KMS-11 (cell line): ENCODE data around the gene TARS3.

Experiments used
- H2AFZ ChIP-seq: fragments of 200-600 bp; sonication (generic); 2 replicates; pipeline ENCODE4 v1.6.1; 2016; ENCODE audit warnings: antibody characterized with exemption, mixed run types, low read depth
- H3K27ac ChIP-seq: fragments of 200-600 bp; sonication (generic); 2 replicates; pipeline ENCODE4 v1.6.1; 2016; ENCODE audit warnings: mild to moderate bottlenecking, mixed run types
- H3K27me3 ChIP-seq: fragments of 200-600 bp; sonication (generic); 2 replicates; pipeline ENCODE4 v1.6.1; 2017; ENCODE audit warnings: mild to moderate bottlenecking, low read depth, mixed run types, moderate library complexity; ENCODE audit not compliant: insufficient read depth
- H3K36me3 ChIP-seq: fragments of 200-600 bp; sonication (generic); 2 replicates; pipeline ENCODE4 v1.6.1; 2017; ENCODE audit warnings: mild to moderate bottlenecking, mixed run types; ENCODE audit not compliant: insufficient read depth
- H3K4me1 ChIP-seq: fragments of 200-600 bp; sonication (generic); 2 replicates; pipeline ENCODE4 v1.6.1; 2016; ENCODE audit warnings: mild to moderate bottlenecking, low read depth, mixed run types; ENCODE audit not compliant: poor library complexity, severe bottlenecking
- H3K4me2 ChIP-seq: fragments of 200-600 bp; sonication (generic); 2 replicates; pipeline ENCODE4 v1.7.0; 2016; ENCODE audit warnings: mild to moderate bottlenecking, mixed run types
- H3K4me3 ChIP-seq: fragments of 200-600 bp; sonication (generic); IDR thresholded peaks from 2 replicates; pipeline ENCODE4 v1.6.1; 2017; ENCODE audit warnings: low read depth, low read length, mixed read lengths; ENCODE audit not compliant: insufficient read depth
- H3K79me2 ChIP-seq: fragments of 200-600 bp; sonication (generic); 2 replicates; pipeline ENCODE4 v1.6.1; 2016; ENCODE audit warnings: low read depth, mixed run types; ENCODE audit not compliant: insufficient read depth
- H3K9ac ChIP-seq: fragments of 200-600 bp; sonication (generic); 2 replicates; pipeline ENCODE4 v1.6.1; 2016; ENCODE audit warnings: mild to moderate bottlenecking, mixed run types
- H4K20me1 ChIP-seq: fragments of 200-600 bp; sonication (generic); 2 replicates; pipeline ENCODE4 v1.6.1; 2016; ENCODE audit warnings: mild to moderate bottlenecking, mixed run types; ENCODE audit not compliant: insufficient read depth
- TF ChIP-seq, protein P1 (sequence below): fragments of 200-600 bp; sonication (generic); conservative IDR thresholded peaks from 2 replicates; pipeline ENCODE4 v1.6.1; 2017; ENCODE audit warnings: low read depth, mild to moderate bottlenecking, antibody characterized with exemption, low read length, moderate library complexity, mixed read lengths

TARS3 gene

DNA sequence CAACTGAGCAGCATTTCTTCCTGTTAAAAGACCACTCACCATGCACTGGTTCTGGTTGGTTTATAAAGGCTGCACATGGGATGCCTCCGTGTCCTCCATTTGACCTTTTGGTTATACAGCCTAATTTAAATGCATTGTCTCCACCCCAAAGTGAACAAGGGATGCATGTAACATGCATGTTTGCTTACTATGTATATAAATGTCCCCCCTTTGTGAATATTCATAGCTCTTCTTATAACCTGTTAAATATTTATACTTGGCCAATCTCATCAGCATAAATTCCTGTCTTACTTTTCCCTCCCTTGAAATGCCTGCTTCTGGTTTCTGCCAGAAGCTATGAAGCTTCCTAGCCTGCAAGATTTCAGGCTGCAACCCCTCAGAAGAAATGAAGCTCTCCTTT, 27.4 kb downstream of the TARS3 start:
- no peak overlapping the region for H3K4me2 ChIP-seq
- no peaks in the 10 kb centered on the region for H3K4me1 ChIP-seq
- H3K4me3 ChIP-seq: no peak overlapping the region
- H3K79me2 ChIP-seq: no peaks in the 10 kb centered on the region
- H3K27me3 ChIP-seq: no peaks in the 10 kb centered on the region
- no peak overlapping the region for H3K27ac ChIP-seq
- no peak overlapping the region for H2AFZ ChIP-seq
- no peaks in the 10 kb centered on the region for H3K36me3 ChIP-seq
- no peak overlapping the region for H3K9ac ChIP-seq
- TF ChIP-seq, protein P1, sequence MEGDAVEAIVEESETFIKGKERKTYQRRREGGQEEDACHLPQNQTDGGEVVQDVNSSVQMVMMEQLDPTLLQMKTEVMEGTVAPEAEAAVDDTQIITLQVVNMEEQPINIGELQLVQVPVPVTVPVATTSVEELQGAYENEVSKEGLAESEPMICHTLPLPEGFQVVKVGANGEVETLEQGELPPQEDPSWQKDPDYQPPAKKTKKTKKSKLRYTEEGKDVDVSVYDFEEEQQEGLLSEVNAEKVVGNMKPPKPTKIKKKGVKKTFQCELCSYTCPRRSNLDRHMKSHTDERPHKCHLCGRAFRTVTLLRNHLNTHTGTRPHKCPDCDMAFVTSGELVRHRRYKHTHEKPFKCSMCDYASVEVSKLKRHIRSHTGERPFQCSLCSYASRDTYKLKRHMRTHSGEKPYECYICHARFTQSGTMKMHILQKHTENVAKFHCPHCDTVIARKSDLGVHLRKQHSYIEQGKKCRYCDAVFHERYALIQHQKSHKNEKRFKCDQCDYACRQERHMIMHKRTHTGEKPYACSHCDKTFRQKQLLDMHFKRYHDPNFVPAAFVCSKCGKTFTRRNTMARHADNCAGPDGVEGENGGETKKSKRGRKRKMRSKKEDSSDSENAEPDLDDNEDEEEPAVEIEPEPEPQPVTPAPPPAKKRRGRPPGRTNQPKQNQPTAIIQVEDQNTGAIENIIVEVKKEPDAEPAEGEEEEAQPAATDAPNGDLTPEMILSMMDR: no peak
- no peaks in the 10 kb centered on the region for H4K20me1 ChIP-seq

DNA sequence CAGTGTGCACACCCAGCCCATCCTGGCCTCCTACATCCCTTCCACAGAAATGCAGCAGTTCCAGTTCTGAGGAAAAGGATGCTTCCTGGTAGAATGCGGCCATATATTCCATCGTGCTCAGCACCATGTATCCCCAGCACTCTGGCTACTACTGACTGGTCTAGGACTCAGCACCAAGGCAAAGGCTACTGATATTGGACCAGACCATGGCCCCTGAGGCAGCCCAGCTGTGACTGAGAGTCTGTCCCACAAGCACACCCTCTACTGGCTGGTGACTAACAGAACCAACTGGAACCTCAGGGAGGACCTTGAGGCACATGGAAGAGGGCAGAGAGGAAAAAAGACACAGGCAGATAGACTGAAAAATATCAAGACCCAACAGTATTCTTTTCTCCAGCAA, 30.0 kb downstream of the TARS3 start:
- no peak overlapping the region for H2AFZ ChIP-seq
- H3K4me3 ChIP-seq: no peak overlapping the region
- H3K36me3 ChIP-seq: no peaks in the 10 kb centered on the region
- no peaks in the 10 kb centered on the region for H4K20me1 ChIP-seq
- no peak overlapping the region for H3K27ac ChIP-seq
- no peak overlapping the region for H3K4me2 ChIP-seq
- no peaks in the 10 kb centered on the region for H3K79me2 ChIP-seq
- H3K4me1 ChIP-seq: no peaks in the 10 kb centered on the region
- H3K9ac ChIP-seq: no peak overlapping the region
- no peaks in the 10 kb centered on the region for H3K27me3 ChIP-seq
- TF ChIP-seq, protein P1: no peak

DNA sequence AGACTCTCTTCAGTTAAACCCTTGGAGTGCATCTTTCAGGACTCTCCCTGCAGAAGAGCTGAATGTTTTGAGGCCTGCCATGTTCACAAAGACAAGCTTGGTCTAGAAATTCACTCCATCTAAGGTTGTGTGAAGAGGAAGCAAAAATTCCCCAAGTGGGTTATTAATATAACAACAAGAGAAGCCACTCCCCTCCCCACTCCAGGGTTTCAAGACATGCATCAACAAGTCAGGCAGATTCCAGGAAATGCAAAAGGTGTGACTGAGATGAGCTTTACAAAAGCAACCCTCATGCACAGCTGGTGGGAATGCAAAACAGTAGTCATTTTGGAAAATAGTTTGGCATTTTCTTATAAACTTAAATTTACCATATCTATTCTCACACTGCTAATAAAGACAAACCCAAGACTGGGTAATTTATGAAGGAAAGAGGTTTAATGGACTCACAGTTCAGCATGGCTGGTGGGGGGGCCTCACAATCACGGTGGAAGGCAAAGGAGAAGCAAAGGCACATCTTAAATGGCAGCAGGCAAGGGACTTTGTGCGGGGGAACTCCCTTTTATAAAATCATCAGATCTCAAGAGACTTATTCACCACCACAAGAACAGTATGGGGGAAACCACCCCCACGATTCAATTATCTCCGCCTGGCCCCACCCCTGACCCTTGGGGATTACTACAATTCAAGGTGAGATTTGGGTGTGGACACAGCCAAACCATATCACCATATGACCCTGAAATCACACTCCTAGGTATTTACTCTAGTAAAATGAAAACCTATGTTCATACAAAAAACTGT, 31.3 kb downstream of the TARS3 start:
- Histone ChIP-seq H3K27ac (no peak overlapping the region), H3K79me2 (no peaks in the 10 kb centered on the region), H2AFZ (no peak overlapping the region), H3K4me2 (no peak overlapping the region), H3K9ac (no peak overlapping the region), H3K27me3 (no peaks in the 10 kb centered on the region), H3K4me3 (no peak overlapping the region), H3K4me1 (no peaks in the 10 kb centered on the region), H3K36me3 (no peaks in the 10 kb centered on the region), H4K20me1 (no peaks in the 10 kb centered on the region)
- TF ChIP-seq, protein P1: no peak

DNA sequence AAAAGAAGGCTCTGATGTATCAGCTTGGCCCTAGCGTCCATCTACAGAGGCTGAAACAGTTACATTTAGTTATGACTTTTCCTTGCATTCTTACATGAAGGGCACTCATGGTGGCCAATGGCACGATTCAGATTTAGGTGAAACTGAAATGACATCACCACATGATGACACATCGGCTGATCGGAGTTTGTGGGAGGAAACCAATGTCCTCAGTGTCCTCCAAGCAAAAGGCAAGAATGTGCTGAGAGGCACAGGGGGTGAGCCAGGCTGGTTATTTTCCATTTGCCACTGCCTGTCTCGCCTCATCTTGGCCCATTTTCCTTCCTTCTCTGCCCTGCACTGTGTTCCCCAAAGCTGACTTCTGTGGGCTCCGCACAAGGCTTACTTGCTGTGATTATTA, 34.4 kb downstream of the TARS3 start:
- Histone ChIP-seq H2AFZ (no peak overlapping the region), H3K36me3 (no peaks in the 10 kb centered on the region), H3K79me2 (no peaks in the 10 kb centered on the region), H3K4me2 (no peak overlapping the region), H3K4me1 (no peaks in the 10 kb centered on the region), H3K9ac (no peak overlapping the region), H4K20me1 (no peaks in the 10 kb centered on the region), H3K4me3 (no peak overlapping the region), H3K27me3 (no peaks in the 10 kb centered on the region), H3K27ac (no peak overlapping the region)
- TF ChIP-seq, protein P1: no peak
